Astrocyte of the spinal cord (primary cell): ENCODE measurements around the gene INPP5E.

Experiments
- DNase-seq: peaks from one replicate; pipeline ENCODE4 v3.0.0; 2011; ENCODE audit warnings: low read depth, low spot score
- H3K4me3 ChIP-seq: 2 replicates; pipeline ENCODE4 v1.5.1; 2011; ENCODE audit warnings: low read depth, mild to moderate bottlenecking, low read length, moderate library complexity
- in situ Hi-C: cut with HindIII; loops from 2 replicates; pipeline ENCODE4 v1.10.0; 2017; ENCODE audit warnings: low sequenced_read_pairs
- TF ChIP-seq, protein P1 (sequence below): IDR thresholded peaks from 2 replicates; pipeline ENCODE4 v1.5.1; 2012; ENCODE audit warnings: low read depth, mild to moderate bottlenecking, low read length, inconsistent platforms

INPP5E gene

DNA sequence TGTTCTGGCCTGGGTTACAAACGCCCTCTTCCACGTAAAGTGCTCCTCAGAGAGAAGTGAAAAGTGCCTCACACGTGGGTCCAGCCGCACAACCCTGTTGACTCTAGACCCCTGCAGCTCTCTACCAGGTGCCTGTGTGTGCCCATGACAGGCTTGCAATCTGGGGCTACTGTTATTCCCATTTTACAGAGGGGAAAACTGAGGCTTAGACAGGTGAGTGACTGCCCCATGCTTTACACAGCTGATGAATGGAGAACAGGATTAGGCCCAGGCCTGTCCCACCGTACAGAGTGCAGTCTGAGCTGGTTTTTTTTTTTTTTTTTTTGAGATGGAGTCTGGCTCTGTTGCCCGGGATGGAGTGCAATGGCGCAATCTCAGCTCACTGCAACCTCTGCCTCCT lies 6.2 kb upstream of the INPP5E start:
- H3K4me3 ChIP-seq: no peak overlapping the region
- in situ Hi-C loops: no loop called here
- TF ChIP-seq, protein P1, sequence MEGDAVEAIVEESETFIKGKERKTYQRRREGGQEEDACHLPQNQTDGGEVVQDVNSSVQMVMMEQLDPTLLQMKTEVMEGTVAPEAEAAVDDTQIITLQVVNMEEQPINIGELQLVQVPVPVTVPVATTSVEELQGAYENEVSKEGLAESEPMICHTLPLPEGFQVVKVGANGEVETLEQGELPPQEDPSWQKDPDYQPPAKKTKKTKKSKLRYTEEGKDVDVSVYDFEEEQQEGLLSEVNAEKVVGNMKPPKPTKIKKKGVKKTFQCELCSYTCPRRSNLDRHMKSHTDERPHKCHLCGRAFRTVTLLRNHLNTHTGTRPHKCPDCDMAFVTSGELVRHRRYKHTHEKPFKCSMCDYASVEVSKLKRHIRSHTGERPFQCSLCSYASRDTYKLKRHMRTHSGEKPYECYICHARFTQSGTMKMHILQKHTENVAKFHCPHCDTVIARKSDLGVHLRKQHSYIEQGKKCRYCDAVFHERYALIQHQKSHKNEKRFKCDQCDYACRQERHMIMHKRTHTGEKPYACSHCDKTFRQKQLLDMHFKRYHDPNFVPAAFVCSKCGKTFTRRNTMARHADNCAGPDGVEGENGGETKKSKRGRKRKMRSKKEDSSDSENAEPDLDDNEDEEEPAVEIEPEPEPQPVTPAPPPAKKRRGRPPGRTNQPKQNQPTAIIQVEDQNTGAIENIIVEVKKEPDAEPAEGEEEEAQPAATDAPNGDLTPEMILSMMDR: no peak
- DNase-seq: no peak

GRCh38 chr9:136444102-136444501 lies 4.5 kb upstream of the INPP5E start:
- TF ChIP-seq, protein P1: no peak
- in situ Hi-C loops: no loop called here
- H3K4me3 ChIP-seq: no peak overlapping the region
- DNase-seq: no peak

DNA sequence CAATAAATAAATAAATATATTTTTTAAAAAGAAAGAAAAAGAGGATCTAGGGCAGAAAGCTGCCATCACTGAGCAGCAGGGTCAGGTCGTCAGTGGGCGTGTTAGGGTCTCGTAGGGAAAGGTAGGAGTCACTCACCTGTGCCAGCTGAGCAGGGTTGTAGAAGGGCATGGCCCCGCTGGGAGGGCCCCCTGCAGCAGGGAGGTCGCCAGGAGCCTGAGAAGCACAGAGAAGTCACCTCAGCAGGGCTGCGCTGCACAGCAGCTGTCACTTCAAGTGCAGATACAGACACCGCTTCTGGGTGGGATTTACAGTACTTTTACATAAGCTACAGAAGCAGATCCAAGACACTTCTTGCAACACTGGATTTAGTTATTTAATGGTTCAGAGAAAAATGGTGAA lies 4.0 kb upstream of the INPP5E start:
- in situ Hi-C loops: no loop called here
- H3K4me3 ChIP-seq: no peak overlapping the region
- DNase-seq: no peak
- TF ChIP-seq, protein P1: no peak

- in situ Hi-C loops: no loop called here
- DNase-seq: no peak
- no peak overlapping the region for H3K4me3 ChIP-seq
- TF ChIP-seq, protein P1: no peak
Observed at GRCh38 chr9:136443087-136443486, 3.4 kb upstream of the INPP5E start.

GRCh38 chr9:136442265-136442664 lies 2.6 kb upstream of the INPP5E start:
- no peak for DNase-seq
- TF ChIP-seq, protein P1: no peak
- in situ Hi-C loops: no loop called here
- H3K4me3 ChIP-seq: no peak overlapping the region

GRCh38 chr9:136441681-136442245 lies 2.1 kb upstream of the INPP5E start:
- TF ChIP-seq, protein P1: no peak
- no peak overlapping the region for H3K4me3 ChIP-seq
- in situ Hi-C loops: no loop called here
- DNase-seq: no peak
